GM18870 (cell line): ENCODE data around the gene PTPN2.
"Not testable (repeated sequence)": the region's sequence is repeated elsewhere in the genome, so short reads cannot be mapped to it uniquely, and the experiment has no call there.

ENCODE experiments used
- ATAC-seq: cut with Tn5 transposase; IDR thresholded peaks from one replicate; pipeline ENCODE4 v1.9.1; 2021; ENCODE audit warnings: moderate library complexity; ENCODE audit not compliant: unreplicated experiment

The PTPN2 gene

DNA sequence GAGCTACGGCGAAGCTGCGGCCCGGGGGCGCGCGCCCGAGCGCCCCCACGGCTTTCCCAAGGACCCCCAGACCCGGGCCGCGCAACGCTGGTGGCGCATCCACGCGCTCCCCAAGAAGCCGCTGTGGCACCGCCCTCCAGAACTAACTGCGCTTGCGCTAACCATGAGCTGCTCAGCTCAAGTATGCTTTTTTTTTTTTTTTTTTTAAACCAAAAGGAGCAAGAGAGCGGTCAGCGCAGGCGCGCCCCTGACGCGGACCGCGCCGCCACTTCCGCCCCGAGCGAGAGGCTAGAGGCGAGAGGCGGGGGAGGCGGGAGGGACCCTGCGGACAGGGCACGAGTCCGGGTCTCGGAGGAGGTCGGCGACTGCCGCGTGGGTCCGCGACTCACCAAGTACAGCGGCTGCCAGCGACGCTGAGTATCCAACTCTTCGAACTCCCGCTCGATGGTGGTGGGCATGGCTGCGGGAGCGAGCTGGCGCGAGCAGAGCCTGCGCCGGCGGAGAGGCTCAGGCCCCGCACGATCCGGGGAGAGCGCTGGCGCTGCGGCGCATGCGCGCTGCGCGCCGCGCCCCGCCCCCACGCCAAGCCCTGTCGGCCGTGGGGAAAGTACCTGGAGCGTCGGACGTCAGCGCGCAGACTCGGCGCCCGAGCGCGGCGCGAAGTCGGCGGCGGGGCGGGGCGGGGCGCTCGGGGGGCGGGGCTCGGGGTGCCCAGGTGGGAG is at the start of gene PTPN2:
PTPN2 (minus strand) TSS at position 554 of the 722 bp plus-strand sequence; CDS start at position 458, 96 bp downstream.
- ATAC-seq, result peak; percentile 81

DNA sequence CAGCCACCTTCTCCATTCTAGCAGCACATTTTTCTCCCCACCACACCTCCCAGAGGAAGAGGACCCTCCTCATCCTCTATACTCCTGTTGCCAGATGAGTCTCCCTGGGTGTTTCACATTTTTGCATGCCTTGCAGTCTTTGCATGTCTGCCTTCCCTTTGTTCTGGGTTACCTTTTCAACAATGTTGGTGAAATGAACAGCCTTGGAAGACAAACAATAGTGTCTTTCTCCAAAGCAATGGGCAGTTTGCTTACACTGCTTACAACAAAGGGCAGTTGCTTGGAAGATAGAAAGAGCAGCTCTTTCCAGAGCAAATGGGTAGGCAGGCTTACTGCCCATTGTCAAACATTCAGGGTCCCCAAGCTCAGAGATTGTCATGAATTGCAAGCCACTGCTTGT is 49.3 kb upstream of the PTPN2 start:
- ATAC-seq, result no peak

DNA sequence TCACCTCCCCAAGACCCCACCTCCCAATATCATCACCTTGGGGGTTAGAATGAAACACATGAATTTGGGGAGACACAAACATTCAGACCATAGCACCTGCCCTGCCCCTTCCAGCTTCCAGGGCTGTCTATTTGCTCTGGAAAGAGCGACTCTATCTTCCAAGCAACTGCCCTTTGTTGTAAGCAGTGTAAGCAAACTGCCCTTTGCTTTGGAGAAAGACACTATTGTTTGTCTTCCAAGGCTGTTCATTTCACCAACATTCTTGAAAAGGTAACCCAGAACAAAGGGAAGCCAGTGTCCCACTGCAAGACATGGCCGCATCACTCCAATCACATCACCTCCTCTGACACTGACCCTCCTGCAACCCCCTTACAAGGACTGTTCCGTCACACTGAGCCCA is 46.9 kb upstream of the PTPN2 start:
- no peak for ATAC-seq

GRCh38 chr18:12930376-12930775 is 46.3 kb upstream of the PTPN2 start:
- ATAC-seq, result no peak

DNA sequence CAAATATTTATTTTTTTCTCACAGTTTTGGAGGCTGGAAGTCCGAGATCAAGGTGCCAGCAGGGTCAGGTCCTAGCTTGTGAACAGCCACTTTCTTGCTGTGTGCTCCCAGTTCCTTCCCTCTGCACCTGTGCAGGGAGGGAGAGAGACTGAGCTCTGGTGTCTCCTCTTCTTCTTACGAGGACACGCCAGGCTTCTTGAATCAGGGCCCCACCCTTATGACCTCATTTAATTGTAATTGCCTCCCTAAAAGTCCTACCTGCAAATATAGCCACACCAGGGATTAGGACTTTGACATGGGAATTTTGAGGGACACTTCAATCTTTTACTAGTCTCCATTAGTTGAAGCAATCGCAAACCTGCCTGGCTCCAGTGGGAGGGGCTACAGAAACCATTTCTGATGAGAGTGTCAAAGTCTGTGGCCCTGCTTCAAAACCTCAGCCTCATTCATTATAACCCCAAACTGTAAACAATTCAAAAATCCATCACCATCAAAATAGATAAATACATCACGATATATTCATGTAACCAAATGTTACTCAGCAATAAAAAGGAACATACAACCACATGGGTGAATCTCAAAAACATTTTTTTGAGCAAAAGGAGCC is 45.5 kb upstream of the PTPN2 start:
- ATAC-seq, result no peak

- ATAC-seq, result no peak
These were observed 44.6 kb upstream of the PTPN2 start for GRCh38 chr18:12928641-12929040.

GRCh38 chr18:12928206-12928605 is 44.2 kb upstream of the PTPN2 start:
- ATAC-seq, result no peak

- no peak for ATAC-seq
These were observed 40.6 kb upstream of the PTPN2 start for GRCh38 chr18:12924616-12925015.

- ATAC-seq, result no peak
These were observed 38.2 kb upstream of the PTPN2 start for GRCh38 chr18:12922266-12922665.

GRCh38 chr18:12921178-12921577 is 37.1 kb upstream of the PTPN2 start:
- no peak for ATAC-seq

DNA sequence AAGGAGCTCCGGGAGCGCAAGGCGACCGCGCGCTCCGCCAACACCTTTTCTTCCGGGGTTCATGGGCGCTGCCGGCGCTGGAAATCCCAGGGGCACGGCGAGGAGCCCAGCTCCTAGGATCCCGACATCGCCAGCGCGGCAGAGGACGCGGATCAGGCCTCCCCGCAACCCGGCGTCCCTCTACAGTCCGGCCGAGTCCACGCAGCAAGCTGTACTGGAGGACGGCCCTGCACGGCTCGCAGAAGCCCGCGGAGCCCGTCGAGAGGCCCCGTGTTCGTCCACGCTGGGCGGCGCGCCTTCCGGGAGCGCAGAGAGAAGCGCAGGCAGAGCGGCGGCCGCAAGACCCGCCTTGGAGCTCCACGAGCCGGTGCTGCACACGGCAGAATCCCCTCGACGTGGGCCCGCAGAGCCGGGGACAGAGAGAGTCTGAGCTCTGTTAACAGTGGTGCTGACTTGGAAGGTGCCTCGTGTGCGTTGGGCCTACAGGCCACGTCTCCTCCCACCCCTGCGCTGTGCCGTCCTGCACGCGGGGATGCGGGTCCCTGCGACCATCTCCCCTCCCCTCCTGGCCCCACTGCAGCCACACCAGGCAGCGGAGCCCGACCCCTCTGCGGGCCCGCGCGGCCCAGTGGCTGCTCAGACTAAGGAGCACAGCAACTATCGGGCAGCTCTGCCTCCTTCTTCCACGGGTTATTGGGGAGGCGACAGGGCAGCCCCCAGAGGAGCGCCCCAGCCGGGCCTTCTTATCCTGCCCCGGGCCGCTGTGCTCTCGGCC is 28.1 kb upstream of the PTPN2 start:
- ATAC-seq, result no peak

DNA sequence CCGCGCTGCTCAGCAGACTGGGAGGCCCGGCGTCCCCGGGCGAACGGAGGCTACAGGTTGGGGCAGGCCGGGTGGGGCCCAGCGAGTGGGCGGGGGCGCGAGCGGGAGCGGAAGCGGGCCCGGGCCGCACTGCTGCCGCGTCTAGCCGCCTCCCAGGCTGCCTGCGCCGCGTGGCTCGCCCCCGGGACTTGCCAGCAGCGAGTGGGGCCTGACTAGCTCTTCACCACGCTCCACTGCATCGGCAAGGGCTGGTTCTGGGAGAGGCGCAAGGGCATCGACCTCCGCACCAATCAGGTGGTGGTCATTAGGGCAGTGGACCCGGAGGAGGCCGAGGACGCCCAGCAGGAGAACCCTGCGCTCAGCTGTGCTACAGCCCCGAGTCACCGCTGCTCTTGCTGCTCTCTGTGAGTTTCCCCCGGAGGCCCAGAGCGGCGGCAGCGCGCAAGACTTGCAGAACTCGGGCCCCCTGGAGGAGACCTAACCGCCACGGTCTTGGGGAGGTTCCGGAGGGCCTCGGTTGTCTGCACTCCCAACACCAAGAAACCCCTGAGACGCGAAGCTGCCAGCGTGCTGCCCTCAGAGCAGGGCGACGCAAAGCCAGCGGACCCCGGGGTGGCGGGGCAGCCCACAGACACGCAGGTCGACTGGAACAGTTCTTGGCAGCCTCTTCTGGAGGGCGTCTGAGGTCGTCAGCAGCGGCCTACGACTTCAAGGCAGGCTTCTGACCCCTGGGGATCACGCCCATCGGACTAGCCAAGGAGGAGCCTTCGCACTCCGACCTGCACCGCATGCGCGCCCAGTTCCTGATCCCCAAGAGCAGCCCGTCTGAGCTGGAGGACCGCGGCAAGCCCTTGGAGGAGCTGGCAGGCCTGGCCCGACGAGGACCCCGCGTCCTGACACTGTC is 27.2 kb upstream of the PTPN2 start:
- ATAC-seq, result no peak

DNA sequence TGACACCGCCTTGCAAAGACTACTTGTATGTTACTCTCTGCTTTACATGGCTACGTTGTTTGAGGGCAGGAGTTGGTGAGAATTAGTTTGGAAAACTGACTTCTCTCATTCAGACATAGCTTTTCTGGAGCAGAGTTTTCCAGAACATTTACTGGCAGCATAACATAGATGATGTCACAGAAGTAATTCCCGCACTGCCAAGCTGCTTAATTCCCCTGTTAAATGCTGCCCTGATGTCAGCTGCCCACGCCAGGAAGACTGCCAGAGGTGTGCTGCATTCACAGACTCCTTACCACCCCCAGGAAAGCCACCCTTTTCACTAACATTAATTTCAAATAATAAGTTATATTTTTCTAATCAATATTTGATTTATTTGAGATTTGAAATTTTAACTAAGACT is 24.7 kb upstream of the PTPN2 start:
- ATAC-seq, result no peak

GRCh38 chr18:12907258-12907925 is 23.4 kb upstream of the PTPN2 start:
- ATAC-seq, result no peak

GRCh38 chr18:12906773-12907172 is 22.7 kb upstream of the PTPN2 start:
- no peak for ATAC-seq

DNA sequence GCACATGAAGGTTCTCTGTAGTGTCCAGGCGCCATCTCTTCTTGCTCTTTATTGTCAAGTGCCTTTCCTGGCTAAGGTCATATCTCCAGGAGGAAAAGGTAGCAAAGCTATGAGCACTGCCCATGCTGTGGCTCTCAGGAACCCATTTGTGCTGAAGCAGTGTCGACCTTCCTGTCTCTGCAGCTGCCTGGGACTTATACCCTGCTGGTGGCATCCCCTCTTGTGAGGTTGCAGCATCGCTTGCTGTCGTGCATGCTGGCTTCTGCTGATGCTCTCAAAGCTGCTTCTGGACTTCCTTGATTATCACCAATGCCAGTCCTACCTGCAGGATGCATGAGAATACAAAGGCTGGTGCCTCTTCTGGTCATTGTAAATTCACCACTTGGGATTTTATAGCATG is 22.1 kb upstream of the PTPN2 start:
- ATAC-seq, result no peak

DNA sequence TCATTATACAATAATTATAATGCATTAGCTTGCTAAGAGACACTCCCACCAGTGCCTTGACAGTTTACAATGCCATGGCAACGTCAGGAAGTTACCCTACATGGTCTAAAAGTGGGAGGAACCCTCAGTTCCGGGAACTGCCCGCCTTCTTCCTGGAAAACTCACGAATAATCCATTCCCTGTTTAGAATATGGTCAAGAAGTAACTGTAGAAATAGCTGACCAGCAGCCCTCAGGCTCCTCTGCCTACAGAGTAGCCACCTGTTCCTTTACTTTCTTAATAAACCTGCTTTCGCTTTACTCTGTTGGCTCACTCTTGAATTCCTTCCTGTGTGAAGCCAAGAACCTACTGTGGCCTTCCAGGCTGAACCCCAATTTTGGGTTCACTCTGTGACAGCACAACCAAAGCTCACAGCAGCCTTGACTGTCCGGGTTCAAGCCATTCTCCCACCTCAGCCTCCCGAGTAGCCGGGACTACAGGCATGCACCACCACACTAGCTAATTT is 20.0 kb upstream of the PTPN2 start:
- ATAC-seq, result no peak

DNA sequence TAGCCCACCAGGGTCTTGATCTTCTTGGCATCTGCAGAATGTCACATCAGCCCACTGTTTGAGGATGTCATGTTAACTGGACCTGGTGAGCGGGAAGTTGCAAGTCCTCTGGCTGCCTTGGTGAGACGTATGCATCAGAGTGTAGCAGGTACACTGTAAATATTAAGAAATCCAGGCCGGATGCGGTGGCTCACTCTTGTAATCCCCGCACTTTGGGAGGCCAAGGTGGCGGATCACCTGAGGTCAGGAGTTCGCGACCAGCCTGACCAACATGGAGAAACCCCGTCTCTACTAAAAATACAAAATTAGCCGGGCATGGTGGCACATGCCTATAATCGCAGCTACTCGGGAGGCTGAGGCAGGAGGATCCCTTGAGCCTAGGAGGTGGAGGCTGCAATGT is 17.2 kb upstream of the PTPN2 start:
- not testable (repeated sequence) for ATAC-seq

DNA sequence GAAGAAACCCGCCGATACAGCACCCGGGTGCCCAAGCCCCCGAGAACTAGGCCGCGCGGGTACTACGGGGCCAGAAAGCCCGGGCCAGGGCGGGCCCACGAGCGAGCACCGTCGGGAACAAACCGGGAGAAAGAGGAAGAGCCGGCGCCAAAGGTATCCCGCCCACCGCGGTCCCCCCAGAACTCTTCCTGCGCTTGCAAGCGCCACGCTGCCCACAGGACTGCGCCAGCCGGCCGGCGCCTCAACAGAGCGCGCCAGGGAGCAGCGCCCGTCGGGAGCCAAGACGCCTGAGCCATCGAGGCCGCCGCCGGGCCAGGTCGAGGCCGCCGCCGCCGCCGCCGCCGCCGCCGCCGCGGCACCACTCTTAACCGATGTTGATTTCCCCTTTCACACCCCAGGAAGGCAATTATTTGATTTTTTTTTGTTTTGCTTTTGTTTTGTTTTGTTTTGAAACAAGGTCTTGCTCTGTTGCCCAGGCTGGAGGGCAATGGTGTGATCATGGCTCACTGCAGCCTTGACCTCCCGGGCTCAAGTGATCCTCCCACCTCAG is 12.8 kb upstream of the PTPN2 start:
- not testable (repeated sequence) for ATAC-seq

GRCh38 chr18:12895626-12896025 is 11.6 kb upstream of the PTPN2 start:
- ATAC-seq, result no peak
